DOHH2 (cell line): ENCODE measurements around the gene PCMT1.

ENCODE experiments used
- CTCF ChIP-seq: fragments of 200-600 bp; sonication (generic); IDR thresholded peaks from one replicate; pipeline ENCODE4 v1.5.1; 2014; ENCODE audit warnings: antibody characterized with exemption, mild to moderate bottlenecking, low read depth, low read length; ENCODE audit not compliant: poor library complexity, severe bottlenecking
- EZH2phosphoT487 ChIP-seq: fragments of 200-600 bp; sonication (generic); IDR thresholded peaks from 2 replicates; pipeline ENCODE4 v1.6.1; 2017; ENCODE audit warnings: borderline replicate concordance, mild to moderate bottlenecking, antibody characterized with exemption, low read length, moderate library complexity, mixed read lengths

- TF ChIP-seq CTCF (no peak), EZH2phosphoT487 (no peak)
Measured at GRCh38 chr6:149825292-149825691, 75.8 kb downstream of the PCMT1 start.
